Calu3 (cell line): ENCODE measurements around the gene DNAJC5G. TPM values are rescaled to one million over a fixed set of nuclear protein-coding genes. Genes with fewer than 3 reads are reported as not detected.
A peak's percentile ranks its signal among the peaks of the same experiment; 100 is the strongest.

Experiments used
- BruUV-seq: library from RNA; stranded (reverse); fragments of 400-500 nt; replicated peaks from 2 replicates; lab custom pipeline; 2021; lab: Mats Ljungman, UMichigan
- CTCF ChIA-PET: fragments of 300-600 bp; sonication (Branson Sonifier 250); formaldehyde crosslinking; loops from one replicate; lab custom pipeline; 2022; ENCODE audit warnings: antibody characterized with exemption; lab: Charles Lee
- DNase-seq: peaks from one replicate; pipeline ENCODE4 v3.0.0; 2022
- H3K27ac Mint-ChIP-seq: one replicate; pipeline ENCODE4 v1.8.0; 2022; ENCODE audit warnings: mixed read lengths; ENCODE audit not compliant: unreplicated experiment
- H3K27me3 Mint-ChIP-seq: one replicate; pipeline ENCODE4 v1.8.0; 2022; ENCODE audit warnings: mixed read lengths; ENCODE audit not compliant: unreplicated experiment
- H3K36me3 Mint-ChIP-seq: one replicate; pipeline ENCODE4 v1.8.0; 2022; ENCODE audit warnings: mild to moderate bottlenecking, moderate library complexity, mixed read lengths; ENCODE audit not compliant: insufficient read depth, unreplicated experiment
- H3K4me1 Mint-ChIP-seq: one replicate; pipeline ENCODE4 v1.8.0; 2022; ENCODE audit warnings: mild to moderate bottlenecking, low read depth, mixed read lengths; ENCODE audit not compliant: unreplicated experiment
- H3K4me3 Mint-ChIP-seq: one replicate; pipeline ENCODE4 v1.8.0; 2022; ENCODE audit warnings: mild to moderate bottlenecking, low read depth, moderate library complexity, mixed read lengths; ENCODE audit not compliant: unreplicated experiment
- H3K9me3 Mint-ChIP-seq: one replicate; pipeline ENCODE4 v1.8.0; 2022; ENCODE audit warnings: low read depth, mixed read lengths; ENCODE audit not compliant: unreplicated experiment
- CTCF ChIP-seq: fragments of 200-600 bp; IDR thresholded peaks from one replicate; pipeline ENCODE4 v1.8.0; 2022; ENCODE audit warnings: antibody characterized with exemption; ENCODE audit not compliant: unreplicated experiment
- intact Hi-C: fragments of 100-400 bp; cut with micrococcal nuclease; formaldehyde crosslinking; loops from one replicate; pipeline ENCODE4 v1.10.0; 2022; ENCODE audit not compliant: unreplicated experiment
- total RNA-seq: library from RNA; stranded (reverse); gene quantifications from 2 replicates; pipeline ENCODE4 v1.2.3, GENCODE V29; 2022

Gene DNAJC5G
- total RNA-seq, 1 experiment from 2014 or later, result not detected

DNA sequence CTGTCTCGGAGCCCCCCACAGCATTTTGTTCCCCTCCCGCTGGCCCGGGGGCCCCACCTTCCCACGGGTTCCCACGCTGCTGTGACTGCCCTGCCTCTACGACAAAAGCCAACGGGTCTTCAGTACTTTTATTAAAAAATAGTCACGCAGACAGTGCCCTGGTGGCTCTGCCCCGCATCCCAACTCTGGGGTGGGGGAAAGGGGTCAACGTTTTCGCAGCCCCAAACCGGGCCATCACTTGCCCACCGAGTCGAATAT is 32.0 kb downstream of the DNAJC5G start:
- Mint-ChIP-seq H3K4me3 (peak overlapping the region; percentile 65), H3K4me1 (no peaks in the 10 kb centered on the region), H3K27ac (no peak overlapping the region), H3K9me3 (no peaks in the 10 kb centered on the region), H3K27me3 (peaks cover 23% of the 10 kb centered on the region), H3K36me3 (peaks cover 19% of the 10 kb centered on the region)
- DNase-seq, result no peak
- no peak for TF ChIP-seq CTCF
- CTCF ChIA-PET, result no interaction called here
- no TSS peak for BruUV-seq
- intact Hi-C loops, result no loop called here

DNA sequence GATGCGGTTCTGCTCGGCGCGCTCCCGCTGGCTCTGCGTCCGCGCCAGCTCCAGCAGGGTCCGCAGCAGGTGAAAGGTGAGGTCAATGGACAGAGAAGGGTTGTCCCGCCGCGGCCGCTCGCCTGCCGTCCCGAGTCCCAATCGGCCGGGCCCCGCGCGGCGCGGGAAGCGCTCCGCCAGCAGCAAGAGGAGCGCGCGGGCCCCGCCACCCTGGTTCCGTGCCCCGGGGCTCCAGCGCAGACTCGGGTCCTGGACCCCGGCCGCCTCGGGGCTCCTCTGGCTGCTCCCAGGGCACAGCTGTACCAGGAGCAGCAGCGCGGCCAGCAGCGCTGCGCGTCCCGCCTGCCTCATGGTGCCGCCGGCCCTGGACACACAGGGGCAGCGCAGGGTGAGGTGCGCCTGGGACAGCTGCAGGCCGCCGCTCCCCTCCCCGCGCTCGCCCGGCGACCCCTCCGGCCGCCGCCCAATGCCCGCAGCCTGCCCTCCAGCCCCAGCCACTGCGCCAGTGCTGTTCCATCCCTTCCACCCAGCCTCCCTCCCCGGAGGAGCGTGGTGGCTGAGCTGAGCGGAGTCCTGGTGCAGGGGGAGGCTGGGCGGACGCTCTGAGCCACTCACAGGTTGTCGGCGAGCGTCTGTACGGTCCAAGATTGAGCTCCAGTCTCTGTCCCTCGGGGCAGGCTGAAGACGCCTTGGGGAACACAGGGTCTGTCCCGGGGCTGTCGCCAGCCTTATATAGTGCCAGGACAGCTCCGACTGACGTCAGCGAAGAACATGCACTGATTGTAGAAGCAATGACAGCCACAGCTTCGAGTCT is 32.5 kb downstream of the DNAJC5G start:
- intact Hi-C loops, result no loop called here
- no TSS peak for BruUV-seq
- H3K36me3 Mint-ChIP-seq, result peaks cover 19% of the 10 kb centered on the region
- no peaks in the 10 kb centered on the region for H3K9me3 Mint-ChIP-seq
- peak overlapping the region; percentile 65 for H3K4me3 Mint-ChIP-seq
- H3K4me1 Mint-ChIP-seq, result no peaks in the 10 kb centered on the region
- CTCF ChIA-PET, result no interaction called here
- no peak overlapping the region for H3K27ac Mint-ChIP-seq
- TF ChIP-seq CTCF, result no peak
- DNase-seq, result no peak
- peaks cover 23% of the 10 kb centered on the region for H3K27me3 Mint-ChIP-seq

- CTCF ChIA-PET, result no interaction called here
- intact Hi-C loops, result no loop called here
- TF ChIP-seq CTCF, result no peak
- peaks cover 19% of the 10 kb centered on the region for H3K36me3 Mint-ChIP-seq
- H3K4me1 Mint-ChIP-seq, result no peaks in the 10 kb centered on the region
- peaks cover 23% of the 10 kb centered on the region for H3K27me3 Mint-ChIP-seq
- H3K27ac Mint-ChIP-seq, result no peak within 1 kb of the TSS
- H3K9me3 Mint-ChIP-seq, result no peaks in the 10 kb centered on the region
- no peak for DNase-seq
- no TSS peak for BruUV-seq
- peak within 1 kb of the TSS; percentile 65 for H3K4me3 Mint-ChIP-seq
Measured at GRCh38 chr2:27308359-27308881, 33.2 kb downstream of the DNAJC5G start, which contains the start of gene UCN. Gene UCN, minus strand, starts transcription at chr2:27308445. Its CDS starts 550 bp downstream, at chr2:27307895.

DNA sequence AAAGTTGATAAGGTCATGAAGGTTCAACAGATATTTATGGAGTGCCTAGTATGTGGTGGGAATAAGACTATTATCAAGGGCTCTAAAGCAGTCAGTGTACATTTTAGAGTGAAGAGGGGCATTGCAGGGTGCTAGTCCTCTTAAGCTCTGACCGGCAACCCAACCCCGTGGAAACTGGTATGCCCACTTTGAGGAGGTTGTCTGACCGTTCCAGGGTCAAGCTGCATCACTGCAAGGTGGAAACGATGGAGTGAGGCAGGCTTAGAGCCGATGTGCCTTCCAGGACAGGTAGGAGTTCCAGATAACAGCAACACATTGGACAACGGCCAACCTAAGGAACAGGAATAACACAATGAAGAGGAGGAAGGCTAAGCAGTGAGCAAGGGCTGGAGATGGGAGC is 34.4 kb downstream of the DNAJC5G start:
- CTCF ChIA-PET, result no interaction called here
- Mint-ChIP-seq H3K27me3 (peaks cover 22% of the 10 kb centered on the region), H3K9me3 (no peaks in the 10 kb centered on the region), H3K4me1 (no peaks in the 10 kb centered on the region), H3K4me3 (no peak overlapping the region), H3K36me3 (peaks cover 19% of the 10 kb centered on the region), H3K27ac (no peak overlapping the region)
- no peak for DNase-seq
- no peak for TF ChIP-seq CTCF
- BruUV-seq, result no TSS peak
- intact Hi-C loops, result no loop called here
